IMR-90 (cell line): Measurements from ENCODE around the gene SMC4. TPM values are rescaled to one million over a fixed set of nuclear protein-coding genes. Genes with fewer than 3 reads are reported as not detected.

Source experiments
- ATAC-seq: fragments of 200-7000 bp; cut with Tn5 transposase; 2 replicates; pipeline ENCODE4 v1.9.1; 2020; ENCODE audit warnings: low read depth, mild to moderate bottlenecking, moderate library complexity
- BruUV-seq: library from RNA; stranded (reverse); fragments of 400-500 nt; replicated peaks from 2 replicates; lab custom pipeline; 2021; lab: Mats Ljungman, UMichigan
- CTCF ChIA-PET: fragments of 300-600 bp; formaldehyde crosslinking; extraction: SDS; loops from one replicate; lab custom pipeline; 2021; ENCODE audit warnings: antibody characterized with exemption; lab: Yijun Ruan, JAX
- POLR2A ChIA-PET: fragments of 300-600 bp; sonication (Branson Sonifier 250); formaldehyde crosslinking; loops from one replicate; lab custom pipeline; 2022; ENCODE audit warnings: antibody characterized with exemption; ENCODE audit not compliant: unreplicated experiment; lab: Charles Lee
- DNase-seq: peaks from one replicate; pipeline ENCODE4 v3.0.0; 2013
- H2AFZ ChIP-seq: replicated peaks from 2 replicates; pipeline ENCODE3; 2013; ENCODE audit warnings: low read length, mild to moderate bottlenecking; ENCODE audit not compliant: poor library complexity
- H2AK5ac ChIP-seq: 2 replicates; pipeline ENCODE4 v1.6.1; 2013; ENCODE audit warnings: low read depth, low read length, inconsistent platforms
- H2AK9ac ChIP-seq: replicated peaks from 2 replicates; pipeline ENCODE3; 2013; ENCODE audit warnings: mild to moderate bottlenecking, low read depth, low read length, moderate library complexity; ENCODE audit not compliant: poor library complexity
- H2BK120ac ChIP-seq: 2 replicates; pipeline ENCODE4 v1.6.1; 2013; ENCODE audit warnings: low read depth, low read length, inconsistent platforms
- H2BK15ac ChIP-seq: 3 replicates; pipeline ENCODE4 v1.6.1; 2013; ENCODE audit warnings: low read depth, low read length, inconsistent platforms
- H2BK20ac ChIP-seq: 2 replicates; pipeline ENCODE4 v1.6.1; 2013; ENCODE audit warnings: low read depth, mild to moderate bottlenecking, inconsistent platforms, low read length, moderate library complexity
- H2BK5ac ChIP-seq: 2 replicates; pipeline ENCODE4 v1.6.1; 2013; ENCODE audit warnings: mild to moderate bottlenecking, low read depth, low read length, inconsistent platforms; ENCODE audit not compliant: poor library complexity, severe bottlenecking
- H3K14ac ChIP-seq: replicated peaks from 2 replicates; pipeline ENCODE4 v1.6.1; 2013; ENCODE audit warnings: low read depth, low read length, inconsistent platforms
- H3K18ac ChIP-seq: 2 replicates; pipeline ENCODE4 v1.6.1; 2013; ENCODE audit warnings: low read depth, low read length, control low read depth
- H3K23ac ChIP-seq: 2 replicates; pipeline ENCODE4 v1.6.1; 2013; ENCODE audit warnings: low read depth, low read length, inconsistent platforms
- H3K27ac ChIP-seq: 2 replicates; pipeline ENCODE4 v1.5.1; 2013; ENCODE audit warnings: mild to moderate bottlenecking, control low read depth, low read length; ENCODE audit not compliant: insufficient read depth
- H3K27me3 ChIP-seq: 2 replicates; pipeline ENCODE4 v1.6.1; 2013; ENCODE audit warnings: low read length; ENCODE audit not compliant: control insufficient read depth, insufficient read depth
- H3K36me3 ChIP-seq: 2 replicates; pipeline ENCODE4 v1.6.1; 2013; ENCODE audit warnings: low read length, mixed read lengths; ENCODE audit not compliant: control insufficient read depth, insufficient read depth
- H3K4ac ChIP-seq: 2 replicates; pipeline ENCODE4 v1.6.1; 2013; ENCODE audit warnings: low read depth, low read length, inconsistent platforms
- H3K4me1 ChIP-seq: 2 replicates; pipeline ENCODE4 v1.6.1; 2013; ENCODE audit warnings: low read length, mixed read lengths; ENCODE audit not compliant: control insufficient read depth, insufficient read depth
- H3K4me2 ChIP-seq: 2 replicates; pipeline ENCODE4 v1.6.1; 2013; ENCODE audit warnings: low read depth, mild to moderate bottlenecking, control low read depth, low read length, moderate library complexity
- H3K4me3 ChIP-seq: 2 replicates; pipeline ENCODE4 v1.5.1; 2013; ENCODE audit warnings: low read depth, mild to moderate bottlenecking, control low read depth, low read length, moderate library complexity; ENCODE audit not compliant: insufficient read depth
- H3K56ac ChIP-seq: 2 replicates; pipeline ENCODE4 v1.6.1; 2013; ENCODE audit warnings: low read length, inconsistent platforms; ENCODE audit not compliant: insufficient read depth; ENCODE audit errors: extremely low read depth
- H3K79me1 ChIP-seq, 2 experiments: 2 replicates each; pipeline ENCODE4 v1.6.1; 2013; ENCODE audit warnings: low read length in 2 of 2, inconsistent platforms in 1 of 2, low read depth in 1 of 2
- H3K9ac ChIP-seq: 2 replicates; pipeline ENCODE4 v1.6.1; 2013; ENCODE audit warnings: low read depth, low read length, control low read depth
- H3K9me1 ChIP-seq: 2 replicates; pipeline ENCODE4 v1.6.1; 2013; ENCODE audit warnings: low read length, inconsistent platforms; ENCODE audit not compliant: insufficient read depth
- H3K9me3 ChIP-seq: 2 replicates; pipeline ENCODE4 v1.6.1; 2013; ENCODE audit warnings: low read length; ENCODE audit not compliant: control insufficient read depth, insufficient read depth
- H4K20me1 ChIP-seq: 2 replicates; pipeline ENCODE4 v1.6.1; 2013; ENCODE audit warnings: low read length, inconsistent platforms; ENCODE audit not compliant: insufficient read depth
- H4K5ac ChIP-seq: 2 replicates; pipeline ENCODE4 v1.6.1; 2013; ENCODE audit warnings: mild to moderate bottlenecking, low read depth, low read length, control low read depth
- H4K8ac ChIP-seq, 2 experiments: 2 replicates each; pipeline ENCODE4 v1.6.1; 2013; ENCODE audit warnings: low read depth in 2 of 2, low read length in 2 of 2, control low read depth in 1 of 2, inconsistent platforms in 1 of 2
- H4K91ac ChIP-seq: 2 replicates; pipeline ENCODE4 v1.6.1; 2013; ENCODE audit warnings: low read depth, low read length, inconsistent platforms; ENCODE audit not compliant: insufficient read depth
- CEBPB ChIP-seq: IDR thresholded peaks from 2 replicates; pipeline ENCODE4 v1.6.1; 2012; ENCODE audit warnings: low read depth, low read length, improper control_type of control experiment
- MAZ ChIP-seq: IDR thresholded peaks from 2 replicates; pipeline ENCODE4 v1.6.1; 2012; ENCODE audit warnings: low read depth, mild to moderate bottlenecking, low read length, improper control_type of control experiment, moderate library complexity, borderline replicate concordance
- MXI1 ChIP-seq: IDR thresholded peaks from 2 replicates; pipeline ENCODE4 v1.6.1; 2012; ENCODE audit warnings: low read depth, mild to moderate bottlenecking, low read length, moderate library complexity, borderline replicate concordance
- RCOR1 ChIP-seq: IDR thresholded peaks from 2 replicates; pipeline ENCODE4 v1.6.1; 2012; ENCODE audit warnings: mild to moderate bottlenecking, low read length, improper control_type of control experiment; ENCODE audit not compliant: insufficient replicate concordance
- RFX5 ChIP-seq: IDR thresholded peaks from 2 replicates; pipeline ENCODE4 v1.8.0; 2012; ENCODE audit warnings: low read depth, mild to moderate bottlenecking, low read length, moderate library complexity
- SMC3 ChIP-seq: fragments of 150-350 bp; IDR thresholded peaks from 2 replicates; pipeline ENCODE4 v1.6.1; 2016; ENCODE audit warnings: low read depth, mild to moderate bottlenecking, antibody characterized with exemption, low read length, moderate library complexity
- USF2 ChIP-seq: fragments of 150-350 bp; IDR thresholded peaks from 2 replicates; pipeline ENCODE4 v1.6.1; 2017; ENCODE audit warnings: mild to moderate bottlenecking, antibody characterized with exemption, low read length, low read depth
- dilution Hi-C: fragments of 300-500 bp; cut with HindIII; formaldehyde crosslinking; loops from one replicate; pipeline ENCODE4 v1.14.3; 2018; ENCODE audit warnings: low sequenced_read_pairs; ENCODE audit not compliant: unreplicated experiment
- in situ Hi-C: fragments of 300-500 bp; cut with MboI; formaldehyde crosslinking; loops from 3 replicates; pipeline ENCODE4 v1.14.3; 2019; ENCODE audit warnings: low sequenced_read_pairs, inconsistent platforms, mixed read lengths
- intact Hi-C: fragments of 100-400 bp; cut with micrococcal nuclease; formaldehyde crosslinking; loops from 2 replicates; pipeline ENCODE4 v1.10.0; 2022
- polyA plus RNA-seq, 3 experiments: library from polyadenylated mRNA; depleted of rRNA; stranded (reverse); fragments of >200 nt; gene quantifications; 2 replicates each; pipeline ENCODE4 v1.2.3, GENCODE V29; 2012; ENCODE audit warnings: low replicate concordance in 1 of 3
- total RNA-seq: library from RNA; depleted of rRNA; stranded (reverse); fragments of >200 nt; gene quantifications from 2 replicates; pipeline ENCODE4 v1.2.3, GENCODE V29; 2012
- TF ChIP-seq, protein P1 (sequence below): conservative IDR thresholded peaks from 2 replicates; pipeline ENCODE4 v1.5.1; 2012; ENCODE audit warnings: mild to moderate bottlenecking, low read depth, low read length, improper control_type of control experiment

SMC4 gene
- total and polyA plus RNA-seq, 2 of the 4 experiments (the other 2 are of a cell fraction), result 48.8 to 50.1 TPM

GRCh38 chr3:160395297-160395696 lies 4.2 kb upstream of the SMC4 start:
- dilution Hi-C loops, result no loop called here
- Histone ChIP-seq H2BK20ac (no peak overlapping the region), H3K4ac (no peak overlapping the region), H2AK5ac (no peak overlapping the region), H2BK5ac (no peak overlapping the region), H2BK120ac (no peak overlapping the region), H3K27me3 (no peaks in the 10 kb centered on the region), H3K4me1 (peaks cover 3% of the 10 kb centered on the region; the same call in 1 of the 2 replicates), H3K4me3 (no peak overlapping the region), H3K9me1 (no peaks in the 10 kb centered on the region; the same call in 1 of the 2 replicates), H3K23ac (no peak overlapping the region), H4K5ac (no peak overlapping the region), H2AK9ac (no peak overlapping the region), H4K20me1 (no peaks in the 10 kb centered on the region; the same call in none of the 2 replicates), H3K9ac (no peak overlapping the region), H2AFZ (no peak overlapping the region), H3K14ac (no peak overlapping the region), H4K8ac (no peak overlapping the region), H3K27ac (no peak overlapping the region), H2BK15ac (no peak overlapping the region), H3K9me3 (no peaks in the 10 kb centered on the region), H3K79me1 (peaks cover 15 to 42% of the 10 kb centered on the region in 2 experiments), H4K91ac (no peak overlapping the region), H3K18ac (no peak overlapping the region), H3K4me2 (peak overlapping the region; percentile 60; the same call in 1 of the 2 replicates), H3K56ac (no peak overlapping the region), H3K36me3 (no peaks in the 10 kb centered on the region)
- ChIA-PET POLR2A (no interaction called here), CTCF (interaction anchor here (0.6 to 0.7 kb wide), 3 partner anchors 20 to 523 kb away, joined by 3 to 4 read pairs (median 4); no protein-coding TSS in a partner anchor)
- peak; percentile 85 for DNase-seq
- BruUV-seq, result no TSS peak
- intact Hi-C loops, result no loop called here
- ATAC-seq, result peak; percentile 31
- peak; percentile 7; the same call in 1 of the 2 replicates for TF ChIP-seq USF2
- TF ChIP-seq RCOR1, result no peak
- no peak for TF ChIP-seq CEBPB
- no peak for TF ChIP-seq RFX5
- no peak for TF ChIP-seq MAZ
- TF ChIP-seq SMC3, result no peak
- TF ChIP-seq MXI1, result no peak
- TF ChIP-seq, protein P1, sequence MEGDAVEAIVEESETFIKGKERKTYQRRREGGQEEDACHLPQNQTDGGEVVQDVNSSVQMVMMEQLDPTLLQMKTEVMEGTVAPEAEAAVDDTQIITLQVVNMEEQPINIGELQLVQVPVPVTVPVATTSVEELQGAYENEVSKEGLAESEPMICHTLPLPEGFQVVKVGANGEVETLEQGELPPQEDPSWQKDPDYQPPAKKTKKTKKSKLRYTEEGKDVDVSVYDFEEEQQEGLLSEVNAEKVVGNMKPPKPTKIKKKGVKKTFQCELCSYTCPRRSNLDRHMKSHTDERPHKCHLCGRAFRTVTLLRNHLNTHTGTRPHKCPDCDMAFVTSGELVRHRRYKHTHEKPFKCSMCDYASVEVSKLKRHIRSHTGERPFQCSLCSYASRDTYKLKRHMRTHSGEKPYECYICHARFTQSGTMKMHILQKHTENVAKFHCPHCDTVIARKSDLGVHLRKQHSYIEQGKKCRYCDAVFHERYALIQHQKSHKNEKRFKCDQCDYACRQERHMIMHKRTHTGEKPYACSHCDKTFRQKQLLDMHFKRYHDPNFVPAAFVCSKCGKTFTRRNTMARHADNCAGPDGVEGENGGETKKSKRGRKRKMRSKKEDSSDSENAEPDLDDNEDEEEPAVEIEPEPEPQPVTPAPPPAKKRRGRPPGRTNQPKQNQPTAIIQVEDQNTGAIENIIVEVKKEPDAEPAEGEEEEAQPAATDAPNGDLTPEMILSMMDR, result no peak
- in situ Hi-C loops, result no loop called here
